Left lung (tissue), 10 donors: Measurements from ENCODE around the gene CDH4. TPM values are rescaled to one million over a fixed set of nuclear protein-coding genes. Genes with fewer than 3 reads are reported as not detected.

Experiments used
- ATAC-seq: fragments of 200-7000 bp; cut with Tn5 transposase; one replicate; pipeline ENCODE4 v1.9.1; 2020; ENCODE audit warnings: moderate library complexity
- DNase-seq, 4 donors: peaks; one replicate each; pipeline ENCODE4 v3.0.0-alpha.2; 2013 to 2020
- H3K27ac ChIP-seq, 2 donors: fragments of 200-600 bp; sonication (generic) in 1 of 2; one replicate each; pipeline versions ENCODE4 v1.5.0 to v1.8.0; 2020 to 2021
- H3K27me3 ChIP-seq, 2 donors: fragments of 200-600 bp; sonication (generic) in 1 of 2; one replicate each; pipeline versions ENCODE4 v1.5.0 to v1.8.0; 2020 to 2021
- H3K36me3 ChIP-seq, 2 donors: fragments of 200-600 bp; sonication (generic) in 1 of 2; one replicate each; pipeline versions ENCODE4 v1.5.0 to v1.8.0; 2020 to 2021
- H3K4me1 ChIP-seq, 2 donors: fragments of 200-600 bp; one replicate each; pipeline ENCODE4 v1.8.0; 2021
- H3K4me3 ChIP-seq, 2 donors: fragments of 200-600 bp; sonication (generic) in 1 of 2; one replicate each; pipeline versions ENCODE4 v1.5.0 to v1.8.0; 2020 to 2021; ENCODE audit warnings: mild to moderate bottlenecking in 1 of 2
- H3K9me3 ChIP-seq, 2 donors: fragments of 200-600 bp; sonication (generic) in 1 of 2; one replicate each; pipeline versions ENCODE4 v1.5.0 to v1.8.0; 2020 to 2021
- intact Hi-C, 2 donors: fragments of 100-400 bp; cut with DNase I; formaldehyde crosslinking; loops; one replicate each; pipeline versions ENCODE4 v1.11.2 to v1.14.2; 2022
- polyA plus RNA-seq, 6 donors: library from polyadenylated mRNA; unstranded; fragments of 120-200 nt; gene quantifications; one replicate each; pipeline ENCODE4 v1.2.1, GENCODE V29; 2013; ENCODE audit not compliant: insufficient read length in 6 of 6
- total RNA-seq, 2 donors: library from RNA; stranded (reverse); fragmentation: NEBNext Ultra II Directional; extraction: Animal tissue kit (Norgen Biotek cat#: 25700); gene quantifications; one replicate each; pipeline ENCODE4 v1.2.1, GENCODE V29; 2021
- TF ChIP-seq, protein P1 (sequence below), 2 donors: fragments of 200-600 bp; sonication (generic) in 1 of 2; IDR thresholded peaks; one replicate each; pipeline versions ENCODE4 v1.5.0 to v1.8.0; 2021; ENCODE audit warnings: antibody characterized with exemption in 2 of 2
- donor health status: DM: no; HTN: yes; CAD: no.
- donor health status: DM: no; HTN: no; CAD: no.

CDH4 gene
- total and polyA plus RNA-seq, 8 donors = 0.24 to 10.8 (median 5.1) TPM

GRCh38 chr20:61857414-61857775 is 605.3 kb downstream of the CDH4 start:
- Histone ChIP-seq H3K9me3 (peaks cover 0 to 8% of the 10 kb centered on the region in 2 donors), H3K27me3 (peaks cover 0 to 25% of the 10 kb centered on the region in 2 donors), H3K4me3 (no peak overlapping the region), H3K4me1 (no peaks in the 10 kb centered on the region), H3K27ac (no peak overlapping the region), H3K36me3 (no peaks in the 10 kb centered on the region)
- TF ChIP-seq, protein P1, sequence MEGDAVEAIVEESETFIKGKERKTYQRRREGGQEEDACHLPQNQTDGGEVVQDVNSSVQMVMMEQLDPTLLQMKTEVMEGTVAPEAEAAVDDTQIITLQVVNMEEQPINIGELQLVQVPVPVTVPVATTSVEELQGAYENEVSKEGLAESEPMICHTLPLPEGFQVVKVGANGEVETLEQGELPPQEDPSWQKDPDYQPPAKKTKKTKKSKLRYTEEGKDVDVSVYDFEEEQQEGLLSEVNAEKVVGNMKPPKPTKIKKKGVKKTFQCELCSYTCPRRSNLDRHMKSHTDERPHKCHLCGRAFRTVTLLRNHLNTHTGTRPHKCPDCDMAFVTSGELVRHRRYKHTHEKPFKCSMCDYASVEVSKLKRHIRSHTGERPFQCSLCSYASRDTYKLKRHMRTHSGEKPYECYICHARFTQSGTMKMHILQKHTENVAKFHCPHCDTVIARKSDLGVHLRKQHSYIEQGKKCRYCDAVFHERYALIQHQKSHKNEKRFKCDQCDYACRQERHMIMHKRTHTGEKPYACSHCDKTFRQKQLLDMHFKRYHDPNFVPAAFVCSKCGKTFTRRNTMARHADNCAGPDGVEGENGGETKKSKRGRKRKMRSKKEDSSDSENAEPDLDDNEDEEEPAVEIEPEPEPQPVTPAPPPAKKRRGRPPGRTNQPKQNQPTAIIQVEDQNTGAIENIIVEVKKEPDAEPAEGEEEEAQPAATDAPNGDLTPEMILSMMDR (IDR thresholded peaks at IDR 0.05) = no peak
- ATAC-seq (no peak), DNase-seq (peak in 1 of 4 donors; percentile 36)
- intact Hi-C loops = no loop called here

DNA sequence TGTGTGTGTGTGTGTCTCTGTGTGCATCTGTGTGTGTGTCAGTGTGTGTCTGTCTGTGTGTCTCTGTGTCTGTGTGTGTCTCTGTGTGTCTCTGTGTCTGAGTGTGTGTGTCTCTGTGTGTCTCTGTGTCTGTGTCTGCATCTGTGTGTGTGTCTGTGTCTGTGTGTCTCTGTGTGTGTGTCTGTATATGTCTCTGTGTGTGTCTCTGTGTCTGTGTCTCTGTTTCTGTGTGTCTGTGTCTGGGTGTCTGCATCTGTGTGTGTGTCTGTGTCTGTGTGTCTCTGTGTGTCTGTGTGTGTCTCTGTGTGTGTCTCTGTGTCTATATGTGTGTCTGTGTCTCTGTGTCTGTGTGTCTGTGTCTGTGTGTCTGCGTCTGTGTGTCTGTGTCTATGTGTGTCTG is 605.8 kb downstream of the CDH4 start:
- Histone ChIP-seq H3K9me3 (peaks cover 0 to 8% of the 10 kb centered on the region in 2 donors), H3K27ac (no peak overlapping the region), H3K4me1 (no peaks in the 10 kb centered on the region), H3K36me3 (no peaks in the 10 kb centered on the region), H3K27me3 (peaks cover 0 to 24% of the 10 kb centered on the region in 2 donors), H3K4me3 (no peak overlapping the region)
- intact Hi-C loops = no loop called here
- DNase-seq (no peak), ATAC-seq (no peak)
- TF ChIP-seq, protein P1 (IDR thresholded peaks at IDR 0.05) = no peak

DNA sequence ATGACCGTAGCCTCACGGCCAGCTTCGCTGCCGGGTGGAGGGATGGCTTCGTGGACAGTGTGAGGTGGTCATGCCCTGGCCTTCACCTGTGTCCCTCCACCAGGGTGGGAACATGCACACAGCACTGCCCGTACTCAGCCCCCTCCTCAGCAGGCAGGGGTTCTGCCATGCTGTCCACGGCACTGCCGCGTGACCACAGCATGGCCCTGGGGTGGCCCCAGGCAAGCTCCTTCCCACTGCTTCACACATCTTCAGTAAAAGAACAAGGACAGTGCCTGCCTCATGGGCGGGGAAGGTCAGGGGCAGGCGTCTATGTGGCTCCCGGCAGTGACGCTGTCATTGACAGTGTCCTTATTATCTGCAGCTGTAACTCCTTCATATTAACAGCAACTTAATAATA is 607.7 kb downstream of the CDH4 start:
- DNase-seq = peak in 1 of 4 donors; percentile 47

GRCh38 chr20:61860260-61860987 is 608.4 kb downstream of the CDH4 start:
- Histone ChIP-seq H3K36me3 (no peaks in the 10 kb centered on the region), H3K27me3 (peaks cover 0 to 34% of the 10 kb centered on the region in 2 donors), H3K27ac (no peak overlapping the region), H3K9me3 (peaks cover 0 to 9% of the 10 kb centered on the region in 2 donors), H3K4me1 (no peaks in the 10 kb centered on the region), H3K4me3 (no peak overlapping the region)
- TF ChIP-seq, protein P1 (IDR thresholded peaks at IDR 0.05) = no peak
- no peak for ATAC-seq
- intact Hi-C loops = no loop called here
- DNase-seq = peak in 1 of 4 donors; percentile 40

More for the DNA sequence above, 607.7 kb downstream of the CDH4 start:
- ATAC-seq = no peak
- intact Hi-C loops = no loop called here
- peaks cover 0 to 9% of the 10 kb centered on the region in 2 donors for H3K9me3 ChIP-seq
- no peak overlapping the region for H3K27ac ChIP-seq
- no peaks in the 10 kb centered on the region for H3K4me1 ChIP-seq
- H3K27me3 ChIP-seq = peaks cover 0 to 34% of the 10 kb centered on the region in 2 donors
- TF ChIP-seq, protein P1 (IDR thresholded peaks at IDR 0.05) = no peak
- no peak overlapping the region for H3K4me3 ChIP-seq
- no peaks in the 10 kb centered on the region for H3K36me3 ChIP-seq

DNA sequence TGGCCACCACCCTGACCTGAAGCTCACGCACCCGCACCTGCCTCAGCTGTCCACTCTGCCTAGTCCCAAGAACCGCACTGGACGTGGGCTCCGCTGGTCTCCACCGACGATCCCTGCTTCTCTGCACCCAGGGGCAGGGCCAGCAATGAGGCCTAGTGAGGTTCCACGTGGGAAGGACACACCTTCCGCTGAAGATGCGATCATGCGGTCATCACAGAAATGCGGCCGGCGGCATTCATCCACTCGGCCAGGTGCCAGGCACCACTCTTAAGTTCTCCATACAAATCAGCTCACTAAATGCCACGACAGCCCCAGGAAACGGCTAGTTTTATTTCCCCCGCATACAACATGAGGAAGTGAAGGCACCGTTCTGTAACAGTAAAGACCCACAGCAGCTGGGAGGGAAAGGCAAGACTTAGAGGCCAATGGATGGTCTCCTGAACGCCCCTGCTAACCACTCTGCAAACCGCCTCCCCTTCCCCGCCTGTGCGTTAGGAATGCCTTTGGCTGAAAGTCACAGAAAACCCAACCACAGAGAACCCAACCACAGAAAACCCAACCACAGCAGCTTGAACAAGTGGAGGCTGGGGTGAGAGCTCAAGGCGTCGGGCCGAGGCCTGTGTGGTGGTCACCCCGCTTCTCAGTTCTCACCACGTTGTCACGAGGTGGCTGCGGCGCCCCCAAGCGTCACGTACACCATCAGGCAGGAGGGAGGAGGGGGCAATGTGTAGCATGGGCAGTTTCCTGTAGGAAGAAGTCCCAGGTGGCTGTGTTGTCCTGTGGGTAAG is 609.2 kb downstream of the CDH4 start:
- H3K4me1 ChIP-seq = no peaks in the 10 kb centered on the region
- H3K9me3 ChIP-seq = peaks cover 0 to 10% of the 10 kb centered on the region in 2 donors
- peak in 1 of 4 donors; percentile 55 for DNase-seq
- ATAC-seq = no peak
- peaks cover 0 to 39% of the 10 kb centered on the region in 2 donors for H3K27me3 ChIP-seq
- TF ChIP-seq, protein P1 (IDR thresholded peaks at IDR 0.05) = no peak
- H3K27ac ChIP-seq = no peak overlapping the region
- H3K36me3 ChIP-seq = no peaks in the 10 kb centered on the region
- H3K4me3 ChIP-seq = no peak overlapping the region
- intact Hi-C loops = no loop called here
